ES-I3 (cell line): ENCODE results near the gene ADSS1.
A peak's percentile ranks its signal among the peaks of the same experiment; 100 is the strongest.

Experiments used
- H3K36me3 ChIP-seq: 2 replicates; pipeline ENCODE4 v1.6.1; 2013; ENCODE audit warnings: mild to moderate bottlenecking, low read length, control low read depth, moderate library complexity; ENCODE audit not compliant: insufficient read depth
- H3K4me1 ChIP-seq: 2 replicates; pipeline ENCODE4 v1.6.1; 2013; ENCODE audit warnings: mild to moderate bottlenecking, control low read depth, low read length; ENCODE audit not compliant: insufficient read depth
- H3K9ac ChIP-seq: 2 replicates; pipeline ENCODE4 v1.6.1; 2013; ENCODE audit warnings: low read depth, mild to moderate bottlenecking, low read length, moderate library complexity
- H3K9me3 ChIP-seq: 2 replicates; pipeline ENCODE4 v1.6.1; 2013; ENCODE audit warnings: mild to moderate bottlenecking, low read length, moderate library complexity; ENCODE audit not compliant: control insufficient read depth, insufficient read depth

The ADSS1 gene

GRCh38 chr14:104795781-104796686 is 72.0 kb downstream of the ADSS1 start:
- no peaks in the 10 kb centered on the region for H3K9me3 ChIP-seq
- 0 out of 2 replicates have a peak, but pooled peaks cover 3% of the 10 kb centered on the region for H3K36me3 ChIP-seq
- peak overlapping the region; percentile 67; the same call in 1 of the 2 replicates for H3K9ac ChIP-seq
- H3K4me1 ChIP-seq, result peaks cover 23% of the 10 kb centered on the region

DNA sequence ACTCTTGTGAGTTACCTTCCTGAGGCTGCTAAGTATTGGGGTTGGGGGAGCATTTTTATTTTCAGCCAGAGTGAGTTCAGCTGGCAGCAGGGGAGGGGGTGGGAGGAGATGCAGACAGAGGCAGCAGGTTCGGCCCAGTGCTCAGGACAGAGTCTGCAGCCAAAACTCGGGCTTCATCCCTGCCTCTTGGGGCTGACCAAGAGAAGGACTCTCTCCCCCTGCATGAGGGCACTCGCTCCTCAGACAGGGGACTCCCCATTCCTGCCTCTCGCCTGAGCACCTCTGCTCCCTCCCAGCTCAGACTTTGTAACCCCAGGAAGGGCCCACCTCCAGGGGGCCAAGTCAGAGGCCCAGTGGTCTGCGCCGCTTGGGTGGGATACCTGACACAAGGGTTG is 72.7 kb downstream of the ADSS1 start:
- Histone ChIP-seq H3K9me3 (no peaks in the 10 kb centered on the region), H3K9ac (no peak overlapping the region; the same call in 1 of the 2 replicates), H3K36me3 (no peaks in the 10 kb centered on the region), H3K4me1 (peaks cover 23% of the 10 kb centered on the region)
